Peyer's patch (tissue), 4 donors: ENCODE results near the gene GINS1. TPM values are rescaled to one million over a fixed set of nuclear protein-coding genes. Genes with fewer than 3 reads are reported as not detected.

ENCODE experiments used
- DNase-seq, 3 donors: peaks; one replicate each; pipeline ENCODE4 v3.0.0-alpha.2; 2017 to 2019
- H3K27ac ChIP-seq, 4 donors: fragments of 200-600 bp; sonication (generic); one replicate each; pipeline ENCODE4 v1.5.1; 2016 to 2019
- H3K27me3 ChIP-seq, 2 donors: fragments of 200-600 bp; sonication (generic); one replicate each; pipeline ENCODE4 v1.5.1; 2019
- H3K36me3 ChIP-seq, 3 donors: fragments of 200-600 bp; sonication (generic); one replicate each; pipeline ENCODE4 v1.5.1; 2016 to 2019
- H3K4me1 ChIP-seq, 4 donors: fragments of 200-600 bp; sonication (generic); one replicate each; pipeline ENCODE4 v1.5.1; 2016 to 2019
- H3K4me3 ChIP-seq, 4 donors: fragments of 200-600 bp; sonication (generic); 1 replicate in 3 of 4; 2 replicates in 1 of 4; pipeline ENCODE4 v1.5.1; 2016 to 2019; ENCODE audit warnings: mild to moderate bottlenecking in 1 of 4
- H3K9me3 ChIP-seq, 4 donors: fragments of 200-600 bp; sonication (generic); one replicate each; pipeline ENCODE4 v1.5.1; 2016 to 2019; ENCODE audit warnings: mild to moderate bottlenecking in 1 of 4
- POLR2A ChIP-seq, 2 donors: fragments of 450-650 bp; IDR thresholded peaks; one replicate each; pipeline ENCODE4 v1.5.1; 2017; ENCODE audit warnings: antibody characterized with exemption in 2 of 2, mild to moderate bottlenecking in 2 of 2, moderate library complexity in 2 of 2
- total RNA-seq, 4 donors: library from RNA; depleted of rRNA; stranded (reverse); fragments of >200 nt; gene quantifications; one replicate each; pipeline ENCODE4 v1.1.0, GENCODE V29; 2016
- TF ChIP-seq, protein P1 (sequence below), 6 experiments: fragments of 450-650 bp in 4 of 6; fragments of 200-600 bp in 2 of 6; sonication (generic) in 1 of 6; IDR thresholded peaks; one replicate each; pipeline ENCODE4 v1.5.1; 2017 to 2019; ENCODE audit warnings: antibody characterized with exemption in 6 of 6, mild to moderate bottlenecking in 3 of 6, moderate library complexity in 1 of 6

GINS1 gene
- total RNA-seq, 4 donors from 2014 or later = 0.53 to 14.0 (median 1.4) TPM

GRCh38 chr20:25368526-25368925 is 38.9 kb upstream of the GINS1 start:
- no peaks in the 10 kb centered on the region for H3K27me3 ChIP-seq
- H3K36me3 ChIP-seq = no peaks in the 10 kb centered on the region
- DNase-seq = no peak
- H3K9me3 ChIP-seq = no peaks in the 10 kb centered on the region
- TF ChIP-seq, protein P1, sequence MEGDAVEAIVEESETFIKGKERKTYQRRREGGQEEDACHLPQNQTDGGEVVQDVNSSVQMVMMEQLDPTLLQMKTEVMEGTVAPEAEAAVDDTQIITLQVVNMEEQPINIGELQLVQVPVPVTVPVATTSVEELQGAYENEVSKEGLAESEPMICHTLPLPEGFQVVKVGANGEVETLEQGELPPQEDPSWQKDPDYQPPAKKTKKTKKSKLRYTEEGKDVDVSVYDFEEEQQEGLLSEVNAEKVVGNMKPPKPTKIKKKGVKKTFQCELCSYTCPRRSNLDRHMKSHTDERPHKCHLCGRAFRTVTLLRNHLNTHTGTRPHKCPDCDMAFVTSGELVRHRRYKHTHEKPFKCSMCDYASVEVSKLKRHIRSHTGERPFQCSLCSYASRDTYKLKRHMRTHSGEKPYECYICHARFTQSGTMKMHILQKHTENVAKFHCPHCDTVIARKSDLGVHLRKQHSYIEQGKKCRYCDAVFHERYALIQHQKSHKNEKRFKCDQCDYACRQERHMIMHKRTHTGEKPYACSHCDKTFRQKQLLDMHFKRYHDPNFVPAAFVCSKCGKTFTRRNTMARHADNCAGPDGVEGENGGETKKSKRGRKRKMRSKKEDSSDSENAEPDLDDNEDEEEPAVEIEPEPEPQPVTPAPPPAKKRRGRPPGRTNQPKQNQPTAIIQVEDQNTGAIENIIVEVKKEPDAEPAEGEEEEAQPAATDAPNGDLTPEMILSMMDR (IDR thresholded peaks at IDR 0.05) = no peak
- TF ChIP-seq POLR2A (IDR thresholded peaks at IDR 0.05) = no peak
- H3K4me3 ChIP-seq = no peak overlapping the region
- H3K4me1 ChIP-seq = no peaks in the 10 kb centered on the region
- H3K27ac ChIP-seq = no peak overlapping the region

- no peaks in the 10 kb centered on the region for H3K9me3 ChIP-seq
- TF ChIP-seq, protein P1 (IDR thresholded peaks at IDR 0.05) = no peak
- no peak for TF ChIP-seq POLR2A (IDR thresholded peaks at IDR 0.05)
- no peaks in the 10 kb centered on the region for H3K36me3 ChIP-seq
- H3K4me3 ChIP-seq = no peak overlapping the region
- H3K4me1 ChIP-seq = no peaks in the 10 kb centered on the region
- no peak overlapping the region for H3K27ac ChIP-seq
- no peak for DNase-seq
- H3K27me3 ChIP-seq = no peaks in the 10 kb centered on the region
These were observed 38.5 kb upstream of the GINS1 start for GRCh38 chr20:25368976-25369375.

- H3K36me3 ChIP-seq = no peaks in the 10 kb centered on the region
- DNase-seq = no peak
- no peak overlapping the region for H3K4me3 ChIP-seq
- no peaks in the 10 kb centered on the region for H3K4me1 ChIP-seq
- TF ChIP-seq POLR2A (IDR thresholded peaks at IDR 0.05) = no peak
- TF ChIP-seq, protein P1 (IDR thresholded peaks at IDR 0.05) = no peak
- no peaks in the 10 kb centered on the region for H3K27me3 ChIP-seq
- no peak overlapping the region for H3K27ac ChIP-seq
- no peaks in the 10 kb centered on the region for H3K9me3 ChIP-seq
These were observed 37.9 kb upstream of the GINS1 start for GRCh38 chr20:25369529-25369928.

DNA sequence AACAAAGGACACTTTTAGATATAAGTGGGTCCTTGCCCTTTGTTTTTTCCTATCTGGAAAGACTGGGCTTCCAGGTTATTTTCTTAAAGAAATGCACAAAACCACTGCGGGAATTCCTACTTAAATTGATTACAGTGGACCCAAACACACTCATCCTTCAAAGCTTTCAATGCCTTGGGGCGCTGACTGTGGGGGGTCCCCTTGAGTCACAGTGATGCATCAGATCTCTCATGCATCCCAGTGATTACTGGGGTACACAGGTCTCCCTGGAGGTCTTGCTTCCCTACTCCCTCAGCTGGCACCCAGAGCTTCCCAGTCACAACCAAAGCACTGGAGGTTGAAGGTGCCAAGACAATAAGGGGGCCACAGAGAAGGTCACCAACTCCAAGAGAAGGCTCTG is 37.5 kb upstream of the GINS1 start:
- H3K4me1 ChIP-seq = no peaks in the 10 kb centered on the region
- DNase-seq = no peak
- no peaks in the 10 kb centered on the region for H3K36me3 ChIP-seq
- H3K27me3 ChIP-seq = no peaks in the 10 kb centered on the region
- H3K27ac ChIP-seq = no peak overlapping the region
- no peak overlapping the region for H3K4me3 ChIP-seq
- TF ChIP-seq, protein P1 (IDR thresholded peaks at IDR 0.05) = no peak
- no peak for TF ChIP-seq POLR2A (IDR thresholded peaks at IDR 0.05)
- H3K9me3 ChIP-seq = no peaks in the 10 kb centered on the region

DNA sequence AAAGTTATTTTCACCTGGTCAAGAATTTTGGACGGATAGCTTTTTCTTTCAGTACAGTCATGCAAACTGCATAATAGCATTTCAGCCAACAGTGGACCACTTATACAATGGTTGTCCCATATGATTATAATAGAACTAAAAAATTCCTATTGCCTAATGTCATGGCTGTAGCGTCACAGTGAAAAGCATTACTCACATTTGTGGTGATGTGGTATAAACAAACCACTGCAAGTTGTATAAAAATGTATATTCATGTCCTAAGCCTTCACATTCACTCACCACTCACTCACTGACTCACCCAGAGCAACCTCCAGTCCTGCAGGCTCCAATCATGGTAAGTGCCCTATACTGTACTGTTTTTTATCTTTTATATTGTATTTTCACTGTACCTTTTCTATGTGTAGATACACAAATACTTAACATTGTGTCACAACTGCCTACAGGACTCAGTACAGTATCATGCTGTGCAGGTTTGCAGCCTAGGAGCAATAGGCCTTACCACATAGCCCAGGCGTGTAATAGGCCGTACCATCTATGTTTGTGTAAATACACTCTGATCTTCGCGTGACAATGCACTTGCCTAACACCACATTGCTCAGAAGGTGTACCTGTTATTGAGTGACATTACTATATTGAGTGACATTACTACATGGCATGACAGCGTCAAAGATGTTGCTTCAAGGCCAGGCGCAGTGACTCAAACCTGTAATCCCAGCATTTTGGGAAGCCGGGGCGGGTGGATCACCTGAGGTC is 34.7 kb upstream of the GINS1 start:
- Histone ChIP-seq H3K4me3 (no peak overlapping the region), H3K9me3 (no peaks in the 10 kb centered on the region), H3K27me3 (no peaks in the 10 kb centered on the region), H3K4me1 (no peaks in the 10 kb centered on the region), H3K36me3 (no peaks in the 10 kb centered on the region), H3K27ac (no peak overlapping the region)
- no peak for DNase-seq
- TF ChIP-seq, protein P1 (IDR thresholded peaks at IDR 0.05) = no peak
- no peak for TF ChIP-seq POLR2A (IDR thresholded peaks at IDR 0.05)
